SK-N-SH treated with all-trans-retinoic acid at 6 μM for 48 hours (cell line): ENCODE results near the gene ZNF488.
A peak's percentile ranks its signal among the peaks of the same experiment; 100 is the strongest.

Source experiments
- ATAC-seq: fragments of 200-7000 bp; cut with Tn5 transposase; 3 replicates; pipeline ENCODE4 v1.9.1; 2020; ENCODE audit warnings: mild to moderate bottlenecking, moderate library complexity
- ARNTL ChIP-seq: fragments of 450-650 bp; formaldehyde crosslinking; IDR thresholded peaks from 2 replicates; pipeline ENCODE4 v1.5.0; 2020; ENCODE audit warnings: low read depth, mild to moderate bottlenecking, moderate library complexity, borderline replicate concordance
- BACH2 ChIP-seq: fragments of 250-450 bp; sonication (Bioruptor Pico); IDR thresholded peaks from 2 replicates; pipeline ENCODE4 v1.9.0; 2021; ENCODE audit warnings: mild to moderate bottlenecking, borderline replicate concordance
- CSDC2 ChIP-seq: fragments of 250-450 bp; sonication (Bioruptor Pico); IDR thresholded peaks from 2 replicates; pipeline ENCODE4 v1.5.0; 2020; ENCODE audit warnings: mild to moderate bottlenecking, moderate library complexity
- ESRRG ChIP-seq: fragments of 250-450 bp; sonication (Bioruptor Pico); IDR thresholded peaks from 2 replicates; pipeline ENCODE4 v1.6.1; 2021; ENCODE audit warnings: mild to moderate bottlenecking
- GLIS3 ChIP-seq: fragments of 250-450 bp; sonication (Bioruptor Pico); IDR thresholded peaks from 2 replicates; pipeline ENCODE4 v1.5.0; 2020; ENCODE audit warnings: mild to moderate bottlenecking, moderate library complexity
- ISL1 ChIP-seq: fragments of 250-450 bp; sonication (Bioruptor Pico); IDR thresholded peaks from 2 replicates; pipeline ENCODE4 v2.1.2; 2022; ENCODE audit warnings: mild to moderate bottlenecking, moderate library complexity
- OSR1 ChIP-seq: fragments of 250-450 bp; sonication (Bioruptor Pico); IDR thresholded peaks from 2 replicates; pipeline ENCODE4 v1.8.0; 2022; ENCODE audit warnings: moderate library complexity, mild to moderate bottlenecking, inconsistent platforms
- PPARA ChIP-seq: fragments of 250-450 bp; sonication (Bioruptor Pico); IDR thresholded peaks from 2 replicates; pipeline ENCODE4 v1.5.0; 2020; ENCODE audit warnings: mild to moderate bottlenecking, borderline replicate concordance
- RARB ChIP-seq: fragments of 250-450 bp; sonication (Bioruptor Pico); IDR thresholded peaks from 2 replicates; pipeline ENCODE4 v1.8.0; 2021; ENCODE audit warnings: mild to moderate bottlenecking, moderate library complexity
- SNAI2 ChIP-seq: fragments of 250-450 bp; sonication (Bioruptor Pico); IDR thresholded peaks from 2 replicates; pipeline ENCODE4 v1.5.0; 2020; ENCODE audit warnings: mild to moderate bottlenecking, moderate library complexity
- TCF4 ChIP-seq: fragments of 250-450 bp; sonication (Bioruptor Pico); IDR thresholded peaks from 2 replicates; pipeline ENCODE4 v1.8.0; 2021; ENCODE audit warnings: mild to moderate bottlenecking, moderate library complexity, borderline replicate concordance
- TOX ChIP-seq: fragments of 250-450 bp; sonication (Bioruptor Pico); IDR thresholded peaks from 2 replicates; pipeline ENCODE4 v1.8.0; 2021; ENCODE audit warnings: mild to moderate bottlenecking, moderate library complexity, borderline replicate concordance
- ZFP3 ChIP-seq: fragments of 250-450 bp; sonication (Bioruptor Pico); IDR thresholded peaks from 2 replicates; pipeline ENCODE4 v1.5.0; 2020; ENCODE audit warnings: mild to moderate bottlenecking, moderate library complexity
- ZFP30 ChIP-seq: fragments of 450-650 bp; formaldehyde crosslinking; IDR thresholded peaks from 2 replicates; pipeline ENCODE4 v1.5.0; 2022; ENCODE audit warnings: mild to moderate bottlenecking, moderate library complexity
- ZNF565 ChIP-seq: fragments of 450-650 bp; formaldehyde crosslinking; conservative IDR thresholded peaks from 2 replicates; pipeline ENCODE4 v1.5.0; 2020; ENCODE audit warnings: low read depth, mild to moderate bottlenecking, moderate library complexity
- ZNF70 ChIP-seq: fragments of 450-650 bp; formaldehyde crosslinking; IDR thresholded peaks from 2 replicates; pipeline ENCODE4 v1.5.0; 2020; ENCODE audit warnings: mild to moderate bottlenecking, moderate library complexity
- ZNF8 ChIP-seq: fragments of 450-650 bp; formaldehyde crosslinking; IDR thresholded peaks from 2 replicates; pipeline ENCODE4 v1.5.0; 2020; ENCODE audit warnings: mild to moderate bottlenecking, moderate library complexity
- TF ChIP-seq, protein P1 (sequence below): fragments of 250-450 bp; sonication (Bioruptor Pico); IDR thresholded peaks from 2 replicates; pipeline ENCODE4 v1.5.1; 2020; ENCODE audit warnings: low read depth, mild to moderate bottlenecking, moderate library complexity
- TF ChIP-seq, protein P2 (sequence below): fragments of 250-450 bp; sonication (Bioruptor Pico); IDR thresholded peaks from 2 replicates; pipeline ENCODE4 v1.8.0; 2020; ENCODE audit warnings: mild to moderate bottlenecking, moderate library complexity, borderline replicate concordance
- TF ChIP-seq, protein P3 (sequence below): fragments of 250-450 bp; sonication (Bioruptor Pico); IDR thresholded peaks from 2 replicates; pipeline ENCODE4 v1.8.0; 2021; ENCODE audit warnings: low read depth, mild to moderate bottlenecking, moderate library complexity, borderline replicate concordance
- TF ChIP-seq, protein P4 (sequence below): fragments of 250-450 bp; sonication (Bioruptor Pico); IDR thresholded peaks from 2 replicates; pipeline ENCODE4 v1.5.1; 2021; ENCODE audit warnings: mild to moderate bottlenecking, moderate library complexity
- TF ChIP-seq, protein P5 (sequence below): fragments of 250-450 bp; sonication (Bioruptor Pico); IDR thresholded peaks from 2 replicates; pipeline ENCODE4 v1.5.0; 2020; ENCODE audit warnings: mild to moderate bottlenecking, moderate library complexity

ZNF488 gene

DNA sequence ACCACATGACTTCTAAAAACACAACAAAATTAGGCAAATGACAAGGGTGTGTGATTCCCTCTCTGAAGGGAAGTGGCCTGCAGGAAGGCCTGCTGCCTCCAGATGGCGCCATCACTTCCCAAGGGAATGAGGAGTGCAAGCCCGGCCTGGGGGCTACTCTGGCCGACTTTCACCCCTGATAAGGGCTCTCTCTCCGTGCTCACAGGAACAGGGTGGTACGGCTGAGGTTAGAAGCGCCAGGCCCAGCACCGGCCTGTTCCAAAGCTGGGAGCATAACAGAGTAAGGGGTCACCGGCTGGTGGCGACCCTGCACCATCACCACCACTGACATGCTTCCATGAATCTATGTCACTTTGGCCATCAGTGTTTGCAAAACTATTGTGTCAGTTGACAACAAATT is 22.8 kb downstream of the ZNF488 start:
- TF ChIP-seq, protein P1, sequence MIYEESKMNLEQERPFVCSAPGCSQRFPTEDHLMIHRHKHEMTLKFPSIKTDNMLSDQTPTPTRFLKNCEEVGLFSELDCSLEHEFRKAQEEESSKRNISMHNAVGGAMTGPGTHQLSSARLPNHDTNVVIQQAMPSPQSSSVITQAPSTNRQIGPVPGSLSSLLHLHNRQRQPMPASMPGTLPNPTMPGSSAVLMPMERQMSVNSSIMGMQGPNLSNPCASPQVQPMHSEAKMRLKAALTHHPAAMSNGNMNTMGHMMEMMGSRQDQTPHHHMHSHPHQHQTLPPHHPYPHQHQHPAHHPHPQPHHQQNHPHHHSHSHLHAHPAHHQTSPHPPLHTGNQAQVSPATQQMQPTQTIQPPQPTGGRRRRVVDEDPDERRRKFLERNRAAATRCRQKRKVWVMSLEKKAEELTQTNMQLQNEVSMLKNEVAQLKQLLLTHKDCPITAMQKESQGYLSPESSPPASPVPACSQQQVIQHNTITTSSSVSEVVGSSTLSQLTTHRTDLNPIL (CRISPR knock-in tag) = no peak
- TF ChIP-seq ESRRG (no peak), ISL1 (no peak), GLIS3 (CRISPR knock-in tag) (no peak), CSDC2 (CRISPR knock-in tag) (no peak), TOX (CRISPR knock-in tag) (no peak), SNAI2 (CRISPR knock-in tag) (no peak), ZFP30 (CRISPR knock-in tag) (no peak), ARNTL (CRISPR knock-in tag) (no peak), ZFP3 (no peak), RARB (CRISPR knock-in tag) (no peak), TCF4 (no peak)
- ATAC-seq = peak; percentile 88

DNA sequence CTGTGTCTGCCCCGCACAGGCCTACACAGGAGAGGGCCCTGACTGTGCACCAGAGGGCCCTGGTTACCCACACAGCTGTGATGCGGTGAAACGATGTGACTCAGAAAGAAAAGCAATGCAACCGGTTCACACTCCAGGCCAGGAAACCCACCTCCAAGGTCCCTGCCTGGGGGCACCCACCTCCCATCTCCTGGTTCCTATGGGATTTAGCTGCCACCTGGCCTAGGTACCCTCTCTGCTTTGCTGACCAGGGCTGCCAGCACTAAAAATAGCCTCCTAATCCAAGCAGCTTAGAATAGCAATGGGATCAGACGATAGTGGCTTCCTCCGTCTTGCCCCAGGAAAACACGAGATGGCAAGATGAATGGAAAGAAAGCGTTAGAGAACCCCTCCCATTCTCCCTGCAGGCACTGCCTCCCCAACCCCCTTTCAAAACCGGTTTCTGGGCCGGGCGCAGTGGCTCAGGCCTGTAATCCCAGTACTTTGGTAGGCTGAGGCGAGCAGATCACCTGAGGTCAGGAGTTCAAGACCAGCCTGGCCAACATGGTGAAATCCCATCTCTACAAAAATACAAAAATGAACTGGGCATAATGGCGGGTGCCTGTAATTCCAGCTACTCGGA is 23.6 kb downstream of the ZNF488 start:
- TF ChIP-seq SNAI2 (CRISPR knock-in tag) = no peak
- TF ChIP-seq TOX (CRISPR knock-in tag) = no peak
- TF ChIP-seq ZNF565 (CRISPR knock-in tag) = no peak
- TF ChIP-seq, protein P2, sequence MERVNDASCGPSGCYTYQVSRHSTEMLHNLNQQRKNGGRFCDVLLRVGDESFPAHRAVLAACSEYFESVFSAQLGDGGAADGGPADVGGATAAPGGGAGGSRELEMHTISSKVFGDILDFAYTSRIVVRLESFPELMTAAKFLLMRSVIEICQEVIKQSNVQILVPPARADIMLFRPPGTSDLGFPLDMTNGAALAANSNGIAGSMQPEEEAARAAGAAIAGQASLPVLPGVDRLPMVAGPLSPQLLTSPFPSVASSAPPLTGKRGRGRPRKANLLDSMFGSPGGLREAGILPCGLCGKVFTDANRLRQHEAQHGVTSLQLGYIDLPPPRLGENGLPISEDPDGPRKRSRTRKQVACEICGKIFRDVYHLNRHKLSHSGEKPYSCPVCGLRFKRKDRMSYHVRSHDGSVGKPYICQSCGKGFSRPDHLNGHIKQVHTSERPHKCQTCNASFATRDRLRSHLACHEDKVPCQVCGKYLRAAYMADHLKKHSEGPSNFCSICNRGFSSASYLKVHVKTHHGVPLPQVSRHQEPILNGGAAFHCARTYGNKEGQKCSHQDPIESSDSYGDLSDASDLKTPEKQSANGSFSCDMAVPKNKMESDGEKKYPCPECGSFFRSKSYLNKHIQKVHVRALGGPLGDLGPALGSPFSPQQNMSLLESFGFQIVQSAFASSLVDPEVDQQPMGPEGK = no peak
- TF ChIP-seq, protein P3, sequence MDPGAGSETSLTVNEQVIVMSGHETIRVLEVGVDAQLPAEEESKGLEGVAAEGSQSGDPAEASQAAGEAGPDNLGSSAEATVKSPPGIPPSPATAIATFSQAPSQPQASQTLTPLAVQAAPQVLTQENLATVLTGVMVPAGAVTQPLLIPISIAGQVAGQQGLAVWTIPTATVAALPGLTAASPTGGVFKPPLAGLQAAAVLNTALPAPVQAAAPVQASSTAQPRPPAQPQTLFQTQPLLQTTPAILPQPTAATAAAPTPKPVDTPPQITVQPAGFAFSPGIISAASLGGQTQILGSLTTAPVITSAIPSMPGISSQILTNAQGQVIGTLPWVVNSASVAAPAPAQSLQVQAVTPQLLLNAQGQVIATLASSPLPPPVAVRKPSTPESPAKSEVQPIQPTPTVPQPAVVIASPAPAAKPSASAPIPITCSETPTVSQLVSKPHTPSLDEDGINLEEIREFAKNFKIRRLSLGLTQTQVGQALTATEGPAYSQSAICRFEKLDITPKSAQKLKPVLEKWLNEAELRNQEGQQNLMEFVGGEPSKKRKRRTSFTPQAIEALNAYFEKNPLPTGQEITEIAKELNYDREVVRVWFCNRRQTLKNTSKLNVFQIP (CRISPR knock-in tag) = no peak
- TF ChIP-seq ZNF70 (CRISPR knock-in tag) = no peak
- TF ChIP-seq ZNF8 = no peak
- TF ChIP-seq, protein P4, sequence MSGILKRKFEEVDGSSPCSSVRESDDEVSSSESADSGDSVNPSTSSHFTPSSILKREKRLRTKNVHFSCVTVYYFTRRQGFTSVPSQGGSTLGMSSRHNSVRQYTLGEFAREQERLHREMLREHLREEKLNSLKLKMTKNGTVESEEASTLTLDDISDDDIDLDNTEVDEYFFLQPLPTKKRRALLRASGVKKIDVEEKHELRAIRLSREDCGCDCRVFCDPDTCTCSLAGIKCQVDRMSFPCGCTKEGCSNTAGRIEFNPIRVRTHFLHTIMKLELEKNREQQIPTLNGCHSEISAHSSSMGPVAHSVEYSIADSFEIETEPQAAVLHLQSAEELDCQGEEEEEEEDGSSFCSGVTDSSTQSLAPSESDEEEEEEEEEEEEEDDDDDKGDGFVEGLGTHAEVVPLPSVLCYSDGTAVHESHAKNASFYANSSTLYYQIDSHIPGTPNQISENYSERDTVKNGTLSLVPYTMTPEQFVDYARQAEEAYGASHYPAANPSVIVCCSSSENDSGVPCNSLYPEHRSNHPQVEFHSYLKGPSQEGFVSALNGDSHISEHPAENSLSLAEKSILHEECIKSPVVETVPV (CRISPR knock-in tag) = no peak
- TF ChIP-seq, protein P5, sequence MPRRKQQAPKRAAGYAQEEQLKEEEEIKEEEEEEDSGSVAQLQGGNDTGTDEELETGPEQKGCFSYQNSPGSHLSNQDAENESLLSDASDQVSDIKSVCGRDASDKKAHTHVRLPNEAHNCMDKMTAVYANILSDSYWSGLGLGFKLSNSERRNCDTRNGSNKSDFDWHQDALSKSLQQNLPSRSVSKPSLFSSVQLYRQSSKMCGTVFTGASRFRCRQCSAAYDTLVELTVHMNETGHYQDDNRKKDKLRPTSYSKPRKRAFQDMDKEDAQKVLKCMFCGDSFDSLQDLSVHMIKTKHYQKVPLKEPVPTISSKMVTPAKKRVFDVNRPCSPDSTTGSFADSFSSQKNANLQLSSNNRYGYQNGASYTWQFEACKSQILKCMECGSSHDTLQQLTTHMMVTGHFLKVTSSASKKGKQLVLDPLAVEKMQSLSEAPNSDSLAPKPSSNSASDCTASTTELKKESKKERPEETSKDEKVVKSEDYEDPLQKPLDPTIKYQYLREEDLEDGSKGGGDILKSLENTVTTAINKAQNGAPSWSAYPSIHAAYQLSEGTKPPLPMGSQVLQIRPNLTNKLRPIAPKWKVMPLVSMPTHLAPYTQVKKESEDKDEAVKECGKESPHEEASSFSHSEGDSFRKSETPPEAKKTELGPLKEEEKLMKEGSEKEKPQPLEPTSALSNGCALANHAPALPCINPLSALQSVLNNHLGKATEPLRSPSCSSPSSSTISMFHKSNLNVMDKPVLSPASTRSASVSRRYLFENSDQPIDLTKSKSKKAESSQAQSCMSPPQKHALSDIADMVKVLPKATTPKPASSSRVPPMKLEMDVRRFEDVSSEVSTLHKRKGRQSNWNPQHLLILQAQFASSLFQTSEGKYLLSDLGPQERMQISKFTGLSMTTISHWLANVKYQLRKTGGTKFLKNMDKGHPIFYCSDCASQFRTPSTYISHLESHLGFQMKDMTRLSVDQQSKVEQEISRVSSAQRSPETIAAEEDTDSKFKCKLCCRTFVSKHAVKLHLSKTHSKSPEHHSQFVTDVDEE = no peak
- no peak for TF ChIP-seq OSR1
- no peak for TF ChIP-seq ESRRG
- no peak for TF ChIP-seq ZFP30 (CRISPR knock-in tag)
- no peak for TF ChIP-seq CSDC2 (CRISPR knock-in tag)
- no peak for TF ChIP-seq GLIS3 (CRISPR knock-in tag)
- no peak for TF ChIP-seq ZFP3
- no peak for TF ChIP-seq ISL1
- ATAC-seq = no peak

DNA sequence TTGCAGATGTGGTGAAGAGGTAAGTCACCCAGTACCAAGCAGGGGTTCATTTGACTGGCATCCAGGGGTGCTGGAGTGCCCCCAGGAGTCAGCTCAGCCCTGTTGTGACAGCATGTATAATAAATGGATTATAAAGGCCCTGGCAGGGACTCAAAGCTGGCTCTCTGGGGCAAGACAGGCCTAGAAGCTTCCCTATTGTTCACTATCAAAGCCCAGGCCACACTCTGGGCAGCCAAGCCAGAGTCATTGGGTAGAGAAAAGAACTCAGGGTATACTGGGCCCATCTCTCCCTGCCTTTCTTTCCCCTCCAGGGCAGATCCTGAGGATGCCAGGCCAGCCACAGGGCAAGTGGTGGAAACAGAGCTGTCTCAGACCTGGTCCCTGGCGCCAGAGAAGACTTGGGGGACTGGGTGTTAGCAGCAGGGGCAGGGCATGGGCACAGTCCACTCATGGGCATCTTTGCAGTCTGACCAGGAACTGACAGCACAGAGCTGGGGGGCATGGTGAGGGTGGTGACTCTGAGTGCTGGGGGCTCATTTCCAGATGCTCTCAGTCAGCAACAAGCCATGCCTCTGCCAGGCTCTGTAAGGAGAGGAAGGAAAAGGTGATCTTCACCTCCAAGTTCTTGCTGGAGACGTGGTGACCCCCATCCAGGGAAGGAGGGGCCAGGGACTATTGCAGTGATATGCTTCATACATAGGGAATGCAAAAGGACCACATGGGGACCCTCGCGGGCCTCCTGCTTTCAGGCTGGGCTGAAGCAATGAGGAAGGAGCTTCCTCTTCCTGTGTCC is 24.3 kb downstream of the ZNF488 start:
- ATAC-seq = no peak
- TF ChIP-seq BACH2 (no peak), RARB (CRISPR knock-in tag) (no peak), ZNF8 (no peak), PPARA (CRISPR knock-in tag) (no peak), ISL1 (no peak)
